ENCODE data around the gene GALNT14.

- TF ChIP-seq POLR2A (IDR thresholded peaks at IDR 0.05; ENCODE audit: low read length) (no peak), GATA1 (IDR thresholded peaks at IDR 0.05; ENCODE audit: low read depth, low read length) (no peak)
Measured at GRCh38 chr2:31027549-31027948, 110.7 kb downstream of the GALNT14 start.

All from erythroblast (primary cell).